H9 (cell line): Measurements from ENCODE around the gene KREMEN2. TPM values are rescaled to one million over a fixed set of nuclear protein-coding genes. Genes with fewer than 3 reads are reported as not detected.

Source experiments
- DNase-seq: peaks from one replicate; pipeline ENCODE4 v3.0.0-alpha.2; 2017
- H2AFZ ChIP-seq: one replicate; pipeline ENCODE4 v1.6.1; 2013; ENCODE audit warnings: mild to moderate bottlenecking, low read length, control low read depth, moderate library complexity
- H2AK5ac ChIP-seq: 2 replicates; pipeline ENCODE4 v1.6.1; 2013; ENCODE audit warnings: low read length, control low read depth, mixed read lengths; ENCODE audit not compliant: insufficient read length
- H2BK120ac ChIP-seq: one replicate; pipeline ENCODE4 v1.6.1; 2013; ENCODE audit warnings: low read depth, mild to moderate bottlenecking, low read length, control low read depth, inconsistent platforms; ENCODE audit not compliant: poor library complexity, severe bottlenecking
- H2BK12ac ChIP-seq: 2 replicates; pipeline ENCODE4 v1.6.1; 2013; ENCODE audit warnings: low read length, control low read depth, mixed read lengths, low read depth; ENCODE audit not compliant: insufficient read length
- H2BK15ac ChIP-seq: 2 replicates; pipeline ENCODE4 v1.6.1; 2013; ENCODE audit warnings: low read depth, low read length, control low read depth
- H2BK20ac ChIP-seq: one replicate; pipeline ENCODE4 v1.6.1; 2013; ENCODE audit warnings: low read depth, mild to moderate bottlenecking, low read length, control low read depth, inconsistent platforms; ENCODE audit not compliant: poor library complexity, severe bottlenecking
- H2BK5ac ChIP-seq: 2 replicates; pipeline ENCODE4 v1.6.1; 2013; ENCODE audit warnings: low read length, control low read depth, mixed read lengths; ENCODE audit not compliant: insufficient read length
- H3K14ac ChIP-seq: 2 replicates; pipeline ENCODE4 v1.6.1; 2013; ENCODE audit warnings: low read length, control low read depth; ENCODE audit not compliant: insufficient read depth
- H3K18ac ChIP-seq: 2 replicates; pipeline ENCODE4 v1.6.1; 2013; ENCODE audit warnings: low read depth, mild to moderate bottlenecking, mixed read lengths, low read length, control low read depth; ENCODE audit not compliant: insufficient read length
- H3K23ac ChIP-seq: 2 replicates; pipeline ENCODE4 v1.6.1; 2013; ENCODE audit warnings: low read length, control low read depth, mixed read lengths, low read depth; ENCODE audit not compliant: insufficient read length
- H3K23me2 ChIP-seq: 2 replicates; pipeline ENCODE4 v1.6.1; 2013; ENCODE audit warnings: low read depth, mild to moderate bottlenecking, mixed read lengths, low read length, control low read depth; ENCODE audit not compliant: insufficient read length, poor library complexity, severe bottlenecking
- H3K27ac ChIP-seq: 2 replicates; pipeline ENCODE4 v1.5.1; 2013; ENCODE audit warnings: low read length, control low read depth, mixed read lengths, low read depth; ENCODE audit not compliant: insufficient read length
- H3K27me3 ChIP-seq: 2 replicates; pipeline ENCODE4 v1.6.1; 2013; ENCODE audit warnings: low read length, control low read depth, inconsistent platforms; ENCODE audit not compliant: insufficient read depth
- H3K4ac ChIP-seq: 2 replicates; pipeline ENCODE4 v1.6.1; 2013; ENCODE audit warnings: low read depth, mild to moderate bottlenecking, control low read depth, inconsistent platforms, low read length, moderate library complexity
- H3K4me1 ChIP-seq: 2 replicates; pipeline ENCODE4 v1.6.1; 2013; ENCODE audit warnings: low read length, control low read depth, inconsistent platforms; ENCODE audit not compliant: insufficient read depth
- H3K4me2 ChIP-seq: 2 replicates; pipeline ENCODE4 v1.6.1; 2013; ENCODE audit warnings: low read length, control low read depth, mixed read lengths; ENCODE audit not compliant: insufficient read length, insufficient read depth
- H3K56ac ChIP-seq: 2 replicates; pipeline ENCODE4 v1.6.1; 2013; ENCODE audit warnings: low read depth, mild to moderate bottlenecking, mixed read lengths, low read length, control low read depth; ENCODE audit not compliant: insufficient read length
- H3K79me1 ChIP-seq: 2 replicates; pipeline ENCODE4 v1.6.1; 2013; ENCODE audit warnings: low read depth, mild to moderate bottlenecking, moderate library complexity, low read length, control low read depth, inconsistent platforms; ENCODE audit not compliant: insufficient read depth, poor library complexity, severe bottlenecking
- H3K79me2 ChIP-seq: 2 replicates; pipeline ENCODE4 v1.6.1; 2013; ENCODE audit warnings: low read length, control low read depth, inconsistent platforms; ENCODE audit not compliant: insufficient read depth
- H3K9ac ChIP-seq: 2 replicates; pipeline ENCODE4 v1.6.1; 2013; ENCODE audit warnings: low read length, control low read depth, mixed read lengths; ENCODE audit not compliant: insufficient read length; ENCODE audit errors: extremely low read depth
- H3K9me3 ChIP-seq: one replicate; pipeline ENCODE4 v1.6.1; 2013; ENCODE audit warnings: low read depth, low read length, inconsistent platforms; ENCODE audit not compliant: control insufficient read depth
- H3T11ph ChIP-seq: one replicate; pipeline ENCODE4 v1.6.1; 2013; ENCODE audit warnings: mild to moderate bottlenecking, low read length, control low read depth, inconsistent platforms
- H4K20me1 ChIP-seq: one replicate; pipeline ENCODE4 v1.6.1; 2013; ENCODE audit not compliant: control insufficient read depth, insufficient read length, insufficient read depth
- H4K5ac ChIP-seq: 2 replicates; pipeline ENCODE4 v1.6.1; 2013; ENCODE audit warnings: low read depth, mild to moderate bottlenecking, mixed read lengths, low read length, control low read depth; ENCODE audit not compliant: insufficient read length
- H4K8ac ChIP-seq: replicated peaks from 2 replicates; pipeline ENCODE4 v1.6.1; 2013; ENCODE audit warnings: low read length, control low read depth, mixed read lengths, low read depth; ENCODE audit not compliant: insufficient read length
- H4K91ac ChIP-seq: 2 replicates; pipeline ENCODE4 v1.6.1; 2013; ENCODE audit warnings: low read depth, mild to moderate bottlenecking, moderate library complexity, mixed read lengths, low read length, control low read depth; ENCODE audit not compliant: insufficient read length
- H3K27ac Mint-ChIP-seq, 3 experiments: 2 replicates in 2 of 3; 3 replicates in 1 of 3; pipeline ENCODE4 v1.8.0; 2020 to 2021; ENCODE audit warnings: mixed read lengths in 3 of 3, mild to moderate bottlenecking in 1 of 3, moderate library complexity in 1 of 3
- H3K27me3 Mint-ChIP-seq: 2 replicates; pipeline ENCODE4 v1.8.0; 2021; ENCODE audit warnings: low read depth, mild to moderate bottlenecking, moderate library complexity, mixed read lengths
- H3K36me3 Mint-ChIP-seq, 3 experiments: 2 replicates in 2 of 3; 3 replicates in 1 of 3; pipeline ENCODE4 v1.8.0; 2020 to 2021; ENCODE audit warnings: low read depth in 3 of 3, mixed read lengths in 3 of 3; ENCODE audit not compliant: insufficient read depth in 1 of 3
- H3K4me1 Mint-ChIP-seq, 2 experiments: 2 replicates each; pipeline ENCODE4 v1.8.0; 2020; ENCODE audit warnings: mixed read lengths in 2 of 2
- H3K4me3 Mint-ChIP-seq, 2 experiments: 2 replicates in 1 of 2; 3 replicates in 1 of 2; pipeline ENCODE4 v1.8.0; 2020 to 2021; ENCODE audit warnings: mild to moderate bottlenecking in 2 of 2, mixed read lengths in 2 of 2, moderate library complexity in 1 of 2
- H3K9me3 Mint-ChIP-seq, 2 experiments: 2 replicates in 1 of 2; 3 replicates in 1 of 2; pipeline ENCODE4 v1.8.0; 2020; ENCODE audit warnings: mild to moderate bottlenecking in 2 of 2, mixed read lengths in 2 of 2, moderate library complexity in 1 of 2
- WGBS: extraction: QIAGEN DNeasy Blood & Tissue Kit; methylation state at CpG from one replicate; pipeline ENCODE4 v1.1.7; 2013; ENCODE audit warnings: missing lambda C conversion rate, low lambda C conversion rate, mixed read lengths; ENCODE audit not compliant: insufficient read length; ENCODE audit errors: extremely low coverage; 5-methylcytosine and 5-hydroxymethylcytosine counted together
- total RNA-seq: library from RNA; stranded (reverse); gene quantifications from 2 replicates; pipeline ENCODE4 v1.2.1, GENCODE V29; 2021
- TF ChIP-seq, protein P1 (sequence below): fragments of 200-600 bp; sonication (generic); conservative IDR thresholded peaks from 3 replicates; pipeline ENCODE4 v1.8.0; 2021; ENCODE audit warnings: antibody characterized with exemption, mild to moderate bottlenecking

Gene KREMEN2
- total RNA-seq, 1 experiment from 2014 or later, result 12.8 TPM

DNA sequence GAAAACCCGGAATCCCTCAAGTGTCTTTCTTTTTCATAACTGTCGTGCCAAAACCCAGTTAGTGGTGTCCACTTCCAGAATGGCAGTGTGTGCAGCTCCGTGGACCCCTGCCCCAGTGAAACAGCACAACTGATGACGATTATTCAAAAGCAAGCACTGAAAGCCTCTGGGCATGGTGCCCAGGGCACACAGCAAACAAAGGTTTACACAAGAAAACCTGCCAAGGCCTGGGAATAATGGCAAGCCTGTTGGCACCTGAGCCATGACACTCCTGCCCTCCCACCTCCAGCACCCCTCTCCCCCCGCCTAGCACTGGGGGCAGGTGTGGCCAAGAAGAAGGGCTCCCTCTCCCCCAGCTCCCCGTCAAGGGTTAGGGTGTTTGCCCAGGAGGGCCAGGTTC lies 13.4 kb downstream of the KREMEN2 start:
- H3K14ac ChIP-seq, result no peak overlapping the region; the same call in 1 of the 2 replicates

More for the DNA sequence above, 13.4 kb downstream of the KREMEN2 start:
- H3K4ac ChIP-seq, result no peak overlapping the region
- peaks cover 7 to 40% (median 29%) of the 10 kb centered on the region in 3 experiments; a peak in 6 of 7 replicates for H3K36me3 Mint-ChIP-seq
- no peak overlapping the region for H4K91ac ChIP-seq
- no peak overlapping the region for H3K9ac ChIP-seq
- no peak overlapping the region for H3K18ac ChIP-seq
- DNase-seq, result no peak
- no CpG with 5 or more reads among the region's 6 CpGs for WGBS
- no peak overlapping the region for H3T11ph ChIP-seq
- H2BK120ac ChIP-seq, result no peak overlapping the region
- no peak overlapping the region for H2BK12ac ChIP-seq
- no peaks in the 10 kb centered on the region; the same call in 1 of the 2 replicates for H3K27me3 Mint-ChIP-seq
- H3K4me3 Mint-ChIP-seq, result no peak overlapping the region
- no peak overlapping the region for H2AFZ ChIP-seq
- no peak overlapping the region for H3K27ac Mint-ChIP-seq
- H3K9me3 Mint-ChIP-seq, result no peaks in the 10 kb centered on the region
- no peak overlapping the region for H3K56ac ChIP-seq
- no peaks in the 10 kb centered on the region; the same call in 1 of the 2 replicates for H3K79me2 ChIP-seq
- no peak overlapping the region for H4K5ac ChIP-seq
- H3K4me1 ChIP-seq, result no peaks in the 10 kb centered on the region
- H4K8ac ChIP-seq, result no peak overlapping the region
- no peak overlapping the region for H2AK5ac ChIP-seq
- H3K27me3 ChIP-seq, result no peaks in the 10 kb centered on the region
- no peaks in the 10 kb centered on the region for H3K79me1 ChIP-seq
- TF ChIP-seq, protein P1, sequence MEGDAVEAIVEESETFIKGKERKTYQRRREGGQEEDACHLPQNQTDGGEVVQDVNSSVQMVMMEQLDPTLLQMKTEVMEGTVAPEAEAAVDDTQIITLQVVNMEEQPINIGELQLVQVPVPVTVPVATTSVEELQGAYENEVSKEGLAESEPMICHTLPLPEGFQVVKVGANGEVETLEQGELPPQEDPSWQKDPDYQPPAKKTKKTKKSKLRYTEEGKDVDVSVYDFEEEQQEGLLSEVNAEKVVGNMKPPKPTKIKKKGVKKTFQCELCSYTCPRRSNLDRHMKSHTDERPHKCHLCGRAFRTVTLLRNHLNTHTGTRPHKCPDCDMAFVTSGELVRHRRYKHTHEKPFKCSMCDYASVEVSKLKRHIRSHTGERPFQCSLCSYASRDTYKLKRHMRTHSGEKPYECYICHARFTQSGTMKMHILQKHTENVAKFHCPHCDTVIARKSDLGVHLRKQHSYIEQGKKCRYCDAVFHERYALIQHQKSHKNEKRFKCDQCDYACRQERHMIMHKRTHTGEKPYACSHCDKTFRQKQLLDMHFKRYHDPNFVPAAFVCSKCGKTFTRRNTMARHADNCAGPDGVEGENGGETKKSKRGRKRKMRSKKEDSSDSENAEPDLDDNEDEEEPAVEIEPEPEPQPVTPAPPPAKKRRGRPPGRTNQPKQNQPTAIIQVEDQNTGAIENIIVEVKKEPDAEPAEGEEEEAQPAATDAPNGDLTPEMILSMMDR, result no peak
- no peaks in the 10 kb centered on the region for H3K9me3 ChIP-seq
- no peak overlapping the region for H2BK5ac ChIP-seq
- no peak overlapping the region for H3K27ac ChIP-seq
- no peak overlapping the region for H3K23ac ChIP-seq
- H2BK20ac ChIP-seq, result no peak overlapping the region
- no peak overlapping the region for H3K4me2 ChIP-seq
- no peak overlapping the region for H2BK15ac ChIP-seq
- no peaks in the 10 kb centered on the region for H4K20me1 ChIP-seq
- peaks cover 21 to 22% of the 10 kb centered on the region in 2 experiments for H3K4me1 Mint-ChIP-seq
- peaks cover 9% of the 10 kb centered on the region for H3K23me2 ChIP-seq
